ENCODE results near the gene FBLN2.

Gene FBLN2

GRCh38 chr3:13655061-13655913 lies 106.4 kb downstream of the FBLN2 start:
- Histone ChIP-seq H3K36me3 (replicated peaks; ENCODE audit: low read depth, low read length) (no peaks in the 10 kb centered on the region), H3K9me3 (ENCODE audit: insufficient read depth, low read length) (no peaks in the 10 kb centered on the region), H3K27me3 (ENCODE audit: low read depth, low read length) (peaks cover 40% of the 10 kb centered on the region), H3K4me2 (ENCODE audit: low read length) (no peak overlapping the region), H3K9ac (ENCODE audit: low read length) (no peak overlapping the region), H3K4me1 (ENCODE audit: low read length) (peaks cover 28% of the 10 kb centered on the region), H3K79me2 (ENCODE audit: low read length) (no peaks in the 10 kb centered on the region), H3K4me3 (ENCODE audit: low read length) (no peak overlapping the region), H3K27ac (ENCODE audit: low read length) (no peak overlapping the region), H4K20me1 (ENCODE audit: insufficient read depth, low read length) (peaks cover 3% of the 10 kb centered on the region; the same call in 1 of the 2 replicates), H2AFZ (ENCODE audit: low read depth, low read length) (no peak overlapping the region)
- TF ChIP-seq CTCF (IDR thresholded peaks at IDR 0.05; ENCODE audit: low read depth, low read length) (peak; percentile 19; the same call in 1 of the 2 replicates), EZH2phosphoT487 (IDR thresholded peaks at IDR 0.05; ENCODE audit: low read depth) (no peak)

GRCh38 chr3:13656584-13657301 lies 107.8 kb downstream of the FBLN2 start:
- Histone ChIP-seq H3K27ac (ENCODE audit: low read length) (no peak overlapping the region), H3K27me3 (ENCODE audit: low read depth, low read length) (peaks cover 36% of the 10 kb centered on the region), H3K36me3 (replicated peaks; ENCODE audit: low read depth, low read length) (no peaks in the 10 kb centered on the region), H3K9ac (ENCODE audit: low read length) (no peak overlapping the region), H3K4me2 (ENCODE audit: low read length) (no peak overlapping the region; the same call in 1 of the 2 replicates), H3K9me3 (ENCODE audit: insufficient read depth, low read length) (no peaks in the 10 kb centered on the region), H3K79me2 (ENCODE audit: low read length) (no peaks in the 10 kb centered on the region), H2AFZ (ENCODE audit: low read depth, low read length) (no peak overlapping the region), H4K20me1 (ENCODE audit: insufficient read depth, low read length) (peaks cover 3% of the 10 kb centered on the region; the same call in 1 of the 2 replicates), H3K4me1 (ENCODE audit: low read length) (peaks cover 25% of the 10 kb centered on the region), H3K4me3 (ENCODE audit: low read length) (no peak overlapping the region)
- TF ChIP-seq CTCF (IDR thresholded peaks at IDR 0.05; ENCODE audit: low read depth, low read length) (peak; percentile 49), EZH2phosphoT487 (IDR thresholded peaks at IDR 0.05; ENCODE audit: low read depth) (no peak)

- no peak for TF ChIP-seq EZH2phosphoT487 (IDR thresholded peaks at IDR 0.05; ENCODE audit: low read depth)
- TF ChIP-seq CTCF (IDR thresholded peaks at IDR 0.05; ENCODE audit: low read depth, low read length): peak; percentile 87
- Histone ChIP-seq H3K4me3 (ENCODE audit: low read length) (peak overlapping the region; percentile 10; the same call in 1 of the 2 replicates), H4K20me1 (ENCODE audit: insufficient read depth, low read length) (peaks cover 3% of the 10 kb centered on the region; the same call in 1 of the 2 replicates), H3K9ac (ENCODE audit: low read length) (no peak overlapping the region), H3K4me2 (ENCODE audit: low read length) (peak overlapping the region; percentile 49), H3K27ac (ENCODE audit: low read length) (no peak overlapping the region), H3K27me3 (ENCODE audit: low read depth, low read length) (peaks cover 36% of the 10 kb centered on the region), H3K9me3 (ENCODE audit: insufficient read depth, low read length) (no peaks in the 10 kb centered on the region), H3K4me1 (ENCODE audit: low read length) (peaks cover 25% of the 10 kb centered on the region), H3K79me2 (ENCODE audit: low read length) (no peaks in the 10 kb centered on the region), H2AFZ (ENCODE audit: low read depth, low read length) (no peak overlapping the region), H3K36me3 (replicated peaks; ENCODE audit: low read depth, low read length) (no peaks in the 10 kb centered on the region)
Observed at GRCh38 chr3:13657660-13658435, 108.9 kb downstream of the FBLN2 start.
